H1 (cell line): ENCODE measurements around the gene GPS1. TPM values are rescaled to one million over a fixed set of nuclear protein-coding genes. Genes with fewer than 3 reads are reported as not detected.

Experiments
- CHD2 ChIP-seq: IDR thresholded peaks from 2 replicates; pipeline ENCODE4 v1.6.1; 2012; ENCODE audit warnings: low read length, improper control_type of control experiment
- RNF2 ChIP-seq: fragments of 200-900, 300-1000 bp; sonication (generic); IDR thresholded peaks from 2 replicates; pipeline ENCODE4 v1.7.1; 2016; ENCODE audit warnings: borderline replicate concordance, low read depth, mild to moderate bottlenecking, antibody characterized with exemption, low read length; ENCODE audit not compliant: poor library complexity, severe bottlenecking; ENCODE audit errors: missing control alignments
- TBP ChIP-seq: IDR thresholded peaks from 2 replicates; pipeline ENCODE4 v1.6.1; 2011; ENCODE audit warnings: low read depth, low read length, improper control_type of control experiment
- TEAD4 ChIP-seq: IDR thresholded peaks from 2 replicates; pipeline ENCODE4 v1.6.1; 2012; ENCODE audit warnings: low read depth, low read length, inconsistent platforms, mixed read lengths
- polyA plus RNA-seq, 7 experiments: library from polyadenylated mRNA; depleted of rRNA in 3 of 7; stranded (reverse) in 5 of 7; unstranded in 2 of 7; fragments of >200 nt in 5 of 7; fragments of 200-250 nt in 2 of 7; gene quantifications; 1 replicate in 5 of 7; 2 replicates in 1 of 7; 4 replicates in 1 of 7; pipeline versions ENCODE4 v1.2.1 to v1.2.3, GENCODE V29; 2011 to 2013; ENCODE audit warnings: missing spikeins in 2 of 7, mixed read lengths in 2 of 7
- total RNA-seq: library from RNA; stranded (reverse); fragmentation: NEBNext Ultra II Directional; extraction: Animal tissue kit (Norgen Biotek cat#: 25700); gene quantifications from 2 replicates; pipeline ENCODE4 v1.2.1, GENCODE V29; 2021

GPS1 gene
- total and polyA plus RNA-seq, 2 of the 8 experiments (the other 6 are each of a cell fraction or from before 2014, with no cell fraction given) = 153 to 277 TPM

DNA sequence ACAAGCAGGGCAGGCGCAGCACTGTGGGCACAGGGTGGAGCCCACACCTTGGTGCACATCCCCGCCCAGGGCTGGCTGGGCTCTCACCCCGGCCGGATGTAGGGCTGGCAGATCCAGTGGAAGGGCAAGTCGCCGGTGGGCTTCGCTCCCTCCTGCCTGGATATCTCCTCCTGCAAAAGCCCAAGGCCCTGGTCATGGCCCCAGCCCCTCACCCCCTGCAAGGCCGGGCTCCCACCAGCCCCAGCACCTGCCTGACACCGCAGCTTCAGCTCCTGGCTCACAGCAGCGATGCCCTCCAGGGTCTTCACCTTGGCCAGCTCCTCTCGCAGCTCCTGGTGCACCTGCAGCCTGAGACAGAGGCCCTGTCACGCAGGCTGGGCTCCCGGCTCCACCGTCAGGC is 8.9 kb downstream of the GPS1 start (continued):
- TF ChIP-seq RNF2 = no peak
- no peak for TF ChIP-seq TBP
- TF ChIP-seq TEAD4 = no peak
- no peak for TF ChIP-seq CHD2
